SK-N-SH treated with all-trans-retinoic acid at 6 μM for 48 hours (cell line): ENCODE results near the gene EIF4G1.
A peak's percentile ranks its signal among the peaks of the same experiment; 100 is the strongest.

Experiments used
- ATAC-seq: fragments of 200-7000 bp; cut with Tn5 transposase; 3 replicates; pipeline ENCODE4 v1.9.1; 2020; ENCODE audit warnings: mild to moderate bottlenecking, moderate library complexity
- ARNTL ChIP-seq: fragments of 450-650 bp; formaldehyde crosslinking; IDR thresholded peaks from 2 replicates; pipeline ENCODE4 v1.5.0; 2020; ENCODE audit warnings: low read depth, mild to moderate bottlenecking, moderate library complexity, borderline replicate concordance
- BACH2 ChIP-seq: fragments of 250-450 bp; sonication (Bioruptor Pico); IDR thresholded peaks from 2 replicates; pipeline ENCODE4 v1.9.0; 2021; ENCODE audit warnings: mild to moderate bottlenecking, borderline replicate concordance
- CSDC2 ChIP-seq: fragments of 250-450 bp; sonication (Bioruptor Pico); IDR thresholded peaks from 2 replicates; pipeline ENCODE4 v1.5.0; 2020; ENCODE audit warnings: mild to moderate bottlenecking, moderate library complexity
- ESRRG ChIP-seq: fragments of 250-450 bp; sonication (Bioruptor Pico); IDR thresholded peaks from 2 replicates; pipeline ENCODE4 v1.6.1; 2021; ENCODE audit warnings: mild to moderate bottlenecking
- GLIS3 ChIP-seq: fragments of 250-450 bp; sonication (Bioruptor Pico); IDR thresholded peaks from 2 replicates; pipeline ENCODE4 v1.5.0; 2020; ENCODE audit warnings: mild to moderate bottlenecking, moderate library complexity
- RARB ChIP-seq: fragments of 250-450 bp; sonication (Bioruptor Pico); IDR thresholded peaks from 2 replicates; pipeline ENCODE4 v1.8.0; 2021; ENCODE audit warnings: mild to moderate bottlenecking, moderate library complexity
- SNAI2 ChIP-seq: fragments of 250-450 bp; sonication (Bioruptor Pico); IDR thresholded peaks from 2 replicates; pipeline ENCODE4 v1.5.0; 2020; ENCODE audit warnings: mild to moderate bottlenecking, moderate library complexity
- TOX ChIP-seq: fragments of 250-450 bp; sonication (Bioruptor Pico); IDR thresholded peaks from 2 replicates; pipeline ENCODE4 v1.8.0; 2021; ENCODE audit warnings: mild to moderate bottlenecking, moderate library complexity, borderline replicate concordance
- ZFP3 ChIP-seq: fragments of 250-450 bp; sonication (Bioruptor Pico); IDR thresholded peaks from 2 replicates; pipeline ENCODE4 v1.5.0; 2020; ENCODE audit warnings: mild to moderate bottlenecking, moderate library complexity
- ZNF8 ChIP-seq: fragments of 450-650 bp; formaldehyde crosslinking; IDR thresholded peaks from 2 replicates; pipeline ENCODE4 v1.5.0; 2020; ENCODE audit warnings: mild to moderate bottlenecking, moderate library complexity
- TF ChIP-seq, protein P1 (sequence below): fragments of 250-450 bp; sonication (Bioruptor Pico); IDR thresholded peaks from 2 replicates; pipeline ENCODE4 v1.5.1; 2020; ENCODE audit warnings: low read depth, mild to moderate bottlenecking, moderate library complexity
- TF ChIP-seq, protein P2 (sequence below): fragments of 250-450 bp; sonication (Bioruptor Pico); IDR thresholded peaks from 2 replicates; pipeline ENCODE4 v1.8.0; 2020; ENCODE audit warnings: mild to moderate bottlenecking, moderate library complexity, borderline replicate concordance
- TF ChIP-seq, protein P3 (sequence below): fragments of 250-450 bp; sonication (Bioruptor Pico); IDR thresholded peaks from 2 replicates; pipeline ENCODE4 v1.5.1; 2021; ENCODE audit warnings: mild to moderate bottlenecking, moderate library complexity
- TF ChIP-seq, protein P4 (sequence below): fragments of 250-450 bp; sonication (Bioruptor Pico); IDR thresholded peaks from 2 replicates; pipeline ENCODE4 v1.5.0; 2020; ENCODE audit warnings: mild to moderate bottlenecking, moderate library complexity

Gene EIF4G1

DNA sequence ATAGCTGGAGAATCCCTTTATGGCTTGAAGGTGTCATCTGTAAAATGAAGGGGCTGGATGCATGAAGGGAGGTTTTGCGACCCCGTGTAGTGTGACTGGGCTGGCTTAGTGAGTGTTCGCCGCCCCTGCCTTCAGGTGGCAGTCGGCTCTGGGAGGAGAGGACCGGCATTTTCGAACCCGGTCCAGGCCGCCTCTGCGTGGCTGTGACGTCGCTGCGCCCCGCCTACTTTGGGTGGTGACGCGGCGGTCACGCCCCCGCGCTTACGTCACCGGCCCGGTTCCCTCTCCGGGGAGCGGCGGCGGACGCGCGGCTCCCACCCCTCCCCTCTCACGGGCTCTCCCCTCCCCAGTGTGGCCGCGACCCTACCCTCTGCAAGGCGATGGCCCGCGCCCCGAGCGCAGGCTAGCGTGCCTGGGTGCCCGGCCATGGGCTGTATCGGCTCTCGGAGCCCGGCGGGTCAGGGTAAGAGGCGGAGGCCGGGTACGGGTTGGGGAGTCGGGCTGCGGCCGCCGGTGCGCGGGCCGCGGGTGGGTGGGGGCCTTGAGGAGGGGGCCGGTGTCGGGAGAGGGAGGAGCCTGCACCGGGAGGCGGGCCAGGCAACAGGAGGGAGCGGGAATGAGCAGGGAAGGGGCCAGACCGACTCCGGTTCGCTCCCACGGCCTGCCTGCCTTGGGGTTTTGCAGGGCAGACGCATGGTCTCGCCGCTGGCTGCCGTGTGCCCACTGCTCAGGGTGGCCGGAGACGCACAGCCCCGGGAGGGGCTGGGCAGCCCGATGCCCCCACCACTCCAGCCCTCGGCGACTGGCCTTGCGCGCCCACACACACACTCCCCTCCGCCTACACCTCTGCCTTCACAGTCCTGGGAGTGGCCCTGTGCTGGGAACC is 21.5 kb downstream of the EIF4G1 start:
- TF ChIP-seq, protein P1, sequence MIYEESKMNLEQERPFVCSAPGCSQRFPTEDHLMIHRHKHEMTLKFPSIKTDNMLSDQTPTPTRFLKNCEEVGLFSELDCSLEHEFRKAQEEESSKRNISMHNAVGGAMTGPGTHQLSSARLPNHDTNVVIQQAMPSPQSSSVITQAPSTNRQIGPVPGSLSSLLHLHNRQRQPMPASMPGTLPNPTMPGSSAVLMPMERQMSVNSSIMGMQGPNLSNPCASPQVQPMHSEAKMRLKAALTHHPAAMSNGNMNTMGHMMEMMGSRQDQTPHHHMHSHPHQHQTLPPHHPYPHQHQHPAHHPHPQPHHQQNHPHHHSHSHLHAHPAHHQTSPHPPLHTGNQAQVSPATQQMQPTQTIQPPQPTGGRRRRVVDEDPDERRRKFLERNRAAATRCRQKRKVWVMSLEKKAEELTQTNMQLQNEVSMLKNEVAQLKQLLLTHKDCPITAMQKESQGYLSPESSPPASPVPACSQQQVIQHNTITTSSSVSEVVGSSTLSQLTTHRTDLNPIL (CRISPR knock-in tag), result 0 out of 2 replicates have a peak, but pooled peaks have one; percentile 20
- TF ChIP-seq GLIS3 (CRISPR knock-in tag) (peak; percentile 4; the same call in 1 of the 2 replicates), RARB (CRISPR knock-in tag) (no peak), CSDC2 (no peak), ZFP3 (peak; percentile 72), ESRRG (CRISPR knock-in tag) (no peak), ARNTL (CRISPR knock-in tag) (no peak)
- TF ChIP-seq, protein P2, sequence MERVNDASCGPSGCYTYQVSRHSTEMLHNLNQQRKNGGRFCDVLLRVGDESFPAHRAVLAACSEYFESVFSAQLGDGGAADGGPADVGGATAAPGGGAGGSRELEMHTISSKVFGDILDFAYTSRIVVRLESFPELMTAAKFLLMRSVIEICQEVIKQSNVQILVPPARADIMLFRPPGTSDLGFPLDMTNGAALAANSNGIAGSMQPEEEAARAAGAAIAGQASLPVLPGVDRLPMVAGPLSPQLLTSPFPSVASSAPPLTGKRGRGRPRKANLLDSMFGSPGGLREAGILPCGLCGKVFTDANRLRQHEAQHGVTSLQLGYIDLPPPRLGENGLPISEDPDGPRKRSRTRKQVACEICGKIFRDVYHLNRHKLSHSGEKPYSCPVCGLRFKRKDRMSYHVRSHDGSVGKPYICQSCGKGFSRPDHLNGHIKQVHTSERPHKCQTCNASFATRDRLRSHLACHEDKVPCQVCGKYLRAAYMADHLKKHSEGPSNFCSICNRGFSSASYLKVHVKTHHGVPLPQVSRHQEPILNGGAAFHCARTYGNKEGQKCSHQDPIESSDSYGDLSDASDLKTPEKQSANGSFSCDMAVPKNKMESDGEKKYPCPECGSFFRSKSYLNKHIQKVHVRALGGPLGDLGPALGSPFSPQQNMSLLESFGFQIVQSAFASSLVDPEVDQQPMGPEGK, result peak; percentile 71
- TF ChIP-seq, all 23 proteins: peak for 4
- peak; percentile 51 for ATAC-seq

DNA sequence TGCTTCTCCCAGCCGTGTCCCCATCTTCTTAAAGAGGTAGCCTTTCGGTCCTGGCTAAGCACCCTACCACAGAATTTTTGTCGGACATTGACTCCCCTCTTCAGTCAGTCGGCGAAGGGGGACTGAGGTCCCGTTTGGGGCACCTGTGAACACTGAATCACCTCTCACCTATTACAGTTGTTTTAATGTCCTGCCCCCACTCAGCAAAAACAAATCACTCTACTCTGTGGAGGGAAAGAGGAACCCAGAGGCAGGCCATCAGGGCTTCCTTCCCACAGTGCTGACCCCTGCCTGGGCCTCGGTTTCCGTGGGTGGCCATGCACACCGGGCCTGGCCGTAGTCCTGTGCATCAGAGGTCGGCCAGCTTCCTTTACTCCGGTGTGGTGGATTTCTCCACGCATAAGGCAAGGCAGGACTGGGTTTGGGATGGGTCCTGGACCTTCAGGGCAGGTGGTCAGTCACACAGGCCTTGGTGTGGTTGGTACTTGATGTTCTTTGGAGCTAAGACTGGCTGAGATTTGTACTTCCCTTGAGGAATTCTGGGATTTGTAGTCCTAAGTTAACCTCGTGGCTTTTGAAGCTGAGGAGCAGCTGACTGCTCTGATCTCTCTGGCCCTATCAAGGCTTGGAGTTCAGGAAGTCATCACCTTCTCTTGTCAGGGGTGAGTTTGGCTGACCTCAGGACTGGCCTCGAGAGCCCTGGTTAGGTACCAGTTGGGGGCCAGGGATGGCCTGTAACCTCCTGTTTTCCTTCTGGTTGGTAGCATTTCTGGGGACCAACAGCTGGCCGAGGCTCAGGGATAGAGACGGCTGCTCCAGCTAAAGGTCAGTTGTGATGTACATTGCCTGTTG is 22.4 kb downstream of the EIF4G1 start:
- no peak for TF ChIP-seq SNAI2
- TF ChIP-seq, protein P3, sequence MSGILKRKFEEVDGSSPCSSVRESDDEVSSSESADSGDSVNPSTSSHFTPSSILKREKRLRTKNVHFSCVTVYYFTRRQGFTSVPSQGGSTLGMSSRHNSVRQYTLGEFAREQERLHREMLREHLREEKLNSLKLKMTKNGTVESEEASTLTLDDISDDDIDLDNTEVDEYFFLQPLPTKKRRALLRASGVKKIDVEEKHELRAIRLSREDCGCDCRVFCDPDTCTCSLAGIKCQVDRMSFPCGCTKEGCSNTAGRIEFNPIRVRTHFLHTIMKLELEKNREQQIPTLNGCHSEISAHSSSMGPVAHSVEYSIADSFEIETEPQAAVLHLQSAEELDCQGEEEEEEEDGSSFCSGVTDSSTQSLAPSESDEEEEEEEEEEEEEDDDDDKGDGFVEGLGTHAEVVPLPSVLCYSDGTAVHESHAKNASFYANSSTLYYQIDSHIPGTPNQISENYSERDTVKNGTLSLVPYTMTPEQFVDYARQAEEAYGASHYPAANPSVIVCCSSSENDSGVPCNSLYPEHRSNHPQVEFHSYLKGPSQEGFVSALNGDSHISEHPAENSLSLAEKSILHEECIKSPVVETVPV (CRISPR knock-in tag), result no peak
- TF ChIP-seq ESRRG (CRISPR knock-in tag), result no peak
- no peak for TF ChIP-seq ARNTL (CRISPR knock-in tag)
- TF ChIP-seq, protein P4, sequence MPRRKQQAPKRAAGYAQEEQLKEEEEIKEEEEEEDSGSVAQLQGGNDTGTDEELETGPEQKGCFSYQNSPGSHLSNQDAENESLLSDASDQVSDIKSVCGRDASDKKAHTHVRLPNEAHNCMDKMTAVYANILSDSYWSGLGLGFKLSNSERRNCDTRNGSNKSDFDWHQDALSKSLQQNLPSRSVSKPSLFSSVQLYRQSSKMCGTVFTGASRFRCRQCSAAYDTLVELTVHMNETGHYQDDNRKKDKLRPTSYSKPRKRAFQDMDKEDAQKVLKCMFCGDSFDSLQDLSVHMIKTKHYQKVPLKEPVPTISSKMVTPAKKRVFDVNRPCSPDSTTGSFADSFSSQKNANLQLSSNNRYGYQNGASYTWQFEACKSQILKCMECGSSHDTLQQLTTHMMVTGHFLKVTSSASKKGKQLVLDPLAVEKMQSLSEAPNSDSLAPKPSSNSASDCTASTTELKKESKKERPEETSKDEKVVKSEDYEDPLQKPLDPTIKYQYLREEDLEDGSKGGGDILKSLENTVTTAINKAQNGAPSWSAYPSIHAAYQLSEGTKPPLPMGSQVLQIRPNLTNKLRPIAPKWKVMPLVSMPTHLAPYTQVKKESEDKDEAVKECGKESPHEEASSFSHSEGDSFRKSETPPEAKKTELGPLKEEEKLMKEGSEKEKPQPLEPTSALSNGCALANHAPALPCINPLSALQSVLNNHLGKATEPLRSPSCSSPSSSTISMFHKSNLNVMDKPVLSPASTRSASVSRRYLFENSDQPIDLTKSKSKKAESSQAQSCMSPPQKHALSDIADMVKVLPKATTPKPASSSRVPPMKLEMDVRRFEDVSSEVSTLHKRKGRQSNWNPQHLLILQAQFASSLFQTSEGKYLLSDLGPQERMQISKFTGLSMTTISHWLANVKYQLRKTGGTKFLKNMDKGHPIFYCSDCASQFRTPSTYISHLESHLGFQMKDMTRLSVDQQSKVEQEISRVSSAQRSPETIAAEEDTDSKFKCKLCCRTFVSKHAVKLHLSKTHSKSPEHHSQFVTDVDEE (CRISPR knock-in tag), result no peak
- no peak for TF ChIP-seq BACH2
- TF ChIP-seq TOX (CRISPR knock-in tag), result no peak
- no peak for TF ChIP-seq RARB (CRISPR knock-in tag)
- TF ChIP-seq, protein P2, result no peak
- ATAC-seq, result peak; percentile 47

DNA sequence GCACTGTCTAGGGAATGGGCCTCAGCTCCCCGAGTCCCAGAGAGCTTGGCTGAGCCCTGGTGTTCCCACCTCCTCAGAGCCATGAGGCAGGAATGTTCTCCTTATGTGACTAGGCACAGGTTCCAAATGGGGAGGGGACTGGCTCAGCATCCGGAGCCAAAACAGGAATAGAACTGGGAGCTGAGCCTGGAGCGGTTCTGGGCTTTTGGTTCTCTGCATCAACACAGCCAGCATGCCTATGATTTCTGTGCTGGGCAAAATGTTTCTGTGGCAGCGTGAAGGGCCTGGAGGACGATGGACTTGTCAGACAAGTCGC is 23.0 kb downstream of the EIF4G1 start, which contains the start of gene FAM131A:
Gene FAM131A (plus strand): TSS at position 202 of the 316 bp plus-strand sequence. CDS start 31 bp downstream, at position 233.
- peak; percentile 0; the same call in 1 of the 3 replicates for ATAC-seq
- no peak for TF ChIP-seq ARNTL (CRISPR knock-in tag)
- TF ChIP-seq, protein P2, result no peak
- TF ChIP-seq CSDC2, result no peak
- no peak for TF ChIP-seq GLIS3 (CRISPR knock-in tag)
- no peak for TF ChIP-seq ZFP3
- TF ChIP-seq BACH2, result no peak
- TF ChIP-seq ZNF8 (CRISPR knock-in tag), result no peak
- TF ChIP-seq, protein P1 (CRISPR knock-in tag), result no peak
- TF ChIP-seq, protein P3 (CRISPR knock-in tag), result no peak
